KMS-11 (cell line): ENCODE measurements around the gene CACNA2D2.

ENCODE experiments used
- H2AFZ ChIP-seq: fragments of 200-600 bp; sonication (generic); 2 replicates; pipeline ENCODE4 v1.6.1; 2016; ENCODE audit warnings: antibody characterized with exemption, mixed run types, low read depth
- H3K27ac ChIP-seq: fragments of 200-600 bp; sonication (generic); 2 replicates; pipeline ENCODE4 v1.6.1; 2016; ENCODE audit warnings: mild to moderate bottlenecking, mixed run types
- H3K27me3 ChIP-seq: fragments of 200-600 bp; sonication (generic); 2 replicates; pipeline ENCODE4 v1.6.1; 2017; ENCODE audit warnings: mild to moderate bottlenecking, low read depth, mixed run types, moderate library complexity; ENCODE audit not compliant: insufficient read depth
- H3K36me3 ChIP-seq: fragments of 200-600 bp; sonication (generic); 2 replicates; pipeline ENCODE4 v1.6.1; 2017; ENCODE audit warnings: mild to moderate bottlenecking, mixed run types; ENCODE audit not compliant: insufficient read depth
- H3K4me1 ChIP-seq: fragments of 200-600 bp; sonication (generic); 2 replicates; pipeline ENCODE4 v1.6.1; 2016; ENCODE audit warnings: mild to moderate bottlenecking, low read depth, mixed run types; ENCODE audit not compliant: poor library complexity, severe bottlenecking
- H3K4me2 ChIP-seq: fragments of 200-600 bp; sonication (generic); 2 replicates; pipeline ENCODE4 v1.7.0; 2016; ENCODE audit warnings: mild to moderate bottlenecking, mixed run types
- H3K4me3 ChIP-seq: fragments of 200-600 bp; sonication (generic); IDR thresholded peaks from 2 replicates; pipeline ENCODE4 v1.6.1; 2017; ENCODE audit warnings: low read depth, low read length, mixed read lengths; ENCODE audit not compliant: insufficient read depth
- H3K79me2 ChIP-seq: fragments of 200-600 bp; sonication (generic); 2 replicates; pipeline ENCODE4 v1.6.1; 2016; ENCODE audit warnings: low read depth, mixed run types; ENCODE audit not compliant: insufficient read depth
- H3K9ac ChIP-seq: fragments of 200-600 bp; sonication (generic); 2 replicates; pipeline ENCODE4 v1.6.1; 2016; ENCODE audit warnings: mild to moderate bottlenecking, mixed run types
- H4K20me1 ChIP-seq: fragments of 200-600 bp; sonication (generic); 2 replicates; pipeline ENCODE4 v1.6.1; 2016; ENCODE audit warnings: mild to moderate bottlenecking, mixed run types; ENCODE audit not compliant: insufficient read depth
- CTCF ChIP-seq: fragments of 200-600 bp; sonication (generic); conservative IDR thresholded peaks from 2 replicates; pipeline ENCODE4 v1.6.1; 2017; ENCODE audit warnings: low read depth, mild to moderate bottlenecking, antibody characterized with exemption, low read length, moderate library complexity, mixed read lengths

The CACNA2D2 gene

GRCh38 chr3:50436114-50436674 is 67.2 kb downstream of the CACNA2D2 start:
- H3K9ac ChIP-seq, result no peak overlapping the region
- no peaks in the 10 kb centered on the region for H3K36me3 ChIP-seq
- no peaks in the 10 kb centered on the region for H3K79me2 ChIP-seq
- no peak overlapping the region for H3K4me3 ChIP-seq
- no peaks in the 10 kb centered on the region for H4K20me1 ChIP-seq
- no peaks in the 10 kb centered on the region; the same call in 1 of the 2 replicates for H3K27me3 ChIP-seq
- no peak overlapping the region for H2AFZ ChIP-seq
- H3K4me1 ChIP-seq, result no peaks in the 10 kb centered on the region
- no peak overlapping the region for H3K27ac ChIP-seq
- no peak overlapping the region for H3K4me2 ChIP-seq
- TF ChIP-seq CTCF, result peak; percentile 76

- Histone ChIP-seq H3K9ac (no peak overlapping the region), H3K4me1 (no peaks in the 10 kb centered on the region), H3K27ac (no peak overlapping the region), H4K20me1 (no peaks in the 10 kb centered on the region), H3K36me3 (no peaks in the 10 kb centered on the region), H3K4me3 (no peak overlapping the region), H2AFZ (no peak overlapping the region), H3K27me3 (no peaks in the 10 kb centered on the region; the same call in 1 of the 2 replicates), H3K79me2 (no peaks in the 10 kb centered on the region), H3K4me2 (no peak overlapping the region)
- TF ChIP-seq CTCF, result no peak
These were observed 67.9 kb downstream of the CACNA2D2 start for GRCh38 chr3:50435371-50436113.

GRCh38 chr3:50433954-50434353 is 69.5 kb downstream of the CACNA2D2 start:
- Histone ChIP-seq H3K36me3 (no peaks in the 10 kb centered on the region), H4K20me1 (no peaks in the 10 kb centered on the region), H3K27ac (no peak overlapping the region), H3K4me3 (no peak overlapping the region), H3K27me3 (peaks cover 1% of the 10 kb centered on the region; the same call in 1 of the 2 replicates), H3K79me2 (no peaks in the 10 kb centered on the region), H2AFZ (no peak overlapping the region), H3K9ac (no peak overlapping the region), H3K4me1 (no peaks in the 10 kb centered on the region), H3K4me2 (no peak overlapping the region)
- no peak for TF ChIP-seq CTCF

GRCh38 chr3:50430950-50431435 is 72.4 kb downstream of the CACNA2D2 start:
- Histone ChIP-seq H2AFZ (no peak overlapping the region), H3K4me2 (no peak overlapping the region), H3K4me3 (no peak overlapping the region), H3K79me2 (no peaks in the 10 kb centered on the region), H3K4me1 (no peaks in the 10 kb centered on the region), H4K20me1 (no peaks in the 10 kb centered on the region), H3K27me3 (peaks cover 19% of the 10 kb centered on the region; the same call in 1 of the 2 replicates), H3K9ac (no peak overlapping the region), H3K27ac (no peak overlapping the region), H3K36me3 (no peaks in the 10 kb centered on the region)
- no peak for TF ChIP-seq CTCF
